OCI-LY7 (cell line): ENCODE results near the gene SYNPO2L.
A peak's percentile ranks its signal among the peaks of the same experiment; 100 is the strongest.

ENCODE experiments used
- CTCF ChIP-seq: fragments of 200-600 bp; sonication (generic); conservative IDR thresholded peaks from 2 replicates; pipeline ENCODE4 v1.5.1; 2014; ENCODE audit warnings: mild to moderate bottlenecking, antibody characterized with exemption, low read length, moderate library complexity, mixed read lengths
- EZH2phosphoT487 ChIP-seq: fragments of 200-600 bp; sonication (generic); IDR thresholded peaks from 2 replicates; pipeline ENCODE4 v1.6.1; 2018; ENCODE audit warnings: low read depth, borderline replicate concordance, mild to moderate bottlenecking, mixed run types, antibody characterized with exemption, low read length, moderate library complexity, mixed read lengths

- TF ChIP-seq CTCF (peak; percentile 98), EZH2phosphoT487 (no peak)
Measured at GRCh38 chr10:73644015-73644743, 11.7 kb downstream of the SYNPO2L start.
